C1 segment of cervical spinal cord (tissue), 14 donors: ENCODE results near the gene COQ2.
"Not testable (repeated sequence)": the region's sequence is repeated elsewhere in the genome, so short reads cannot be mapped to it uniquely, and the experiment has no call there.

ENCODE experiments used
- DNase-seq, 14 donors: peaks; one replicate each; lab custom pipeline; 2025; lab: John Stamatoyannopoulos, UW

Gene COQ2, protein sequence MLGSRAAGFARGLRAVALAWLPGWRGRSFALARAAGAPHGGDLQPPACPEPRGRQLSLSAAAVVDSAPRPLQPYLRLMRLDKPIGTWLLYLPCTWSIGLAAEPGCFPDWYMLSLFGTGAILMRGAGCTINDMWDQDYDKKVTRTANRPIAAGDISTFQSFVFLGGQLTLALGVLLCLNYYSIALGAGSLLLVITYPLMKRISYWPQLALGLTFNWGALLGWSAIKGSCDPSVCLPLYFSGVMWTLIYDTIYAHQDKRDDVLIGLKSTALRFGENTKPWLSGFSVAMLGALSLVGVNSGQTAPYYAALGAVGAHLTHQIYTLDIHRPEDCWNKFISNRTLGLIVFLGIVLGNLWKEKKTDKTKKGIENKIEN

DNA sequence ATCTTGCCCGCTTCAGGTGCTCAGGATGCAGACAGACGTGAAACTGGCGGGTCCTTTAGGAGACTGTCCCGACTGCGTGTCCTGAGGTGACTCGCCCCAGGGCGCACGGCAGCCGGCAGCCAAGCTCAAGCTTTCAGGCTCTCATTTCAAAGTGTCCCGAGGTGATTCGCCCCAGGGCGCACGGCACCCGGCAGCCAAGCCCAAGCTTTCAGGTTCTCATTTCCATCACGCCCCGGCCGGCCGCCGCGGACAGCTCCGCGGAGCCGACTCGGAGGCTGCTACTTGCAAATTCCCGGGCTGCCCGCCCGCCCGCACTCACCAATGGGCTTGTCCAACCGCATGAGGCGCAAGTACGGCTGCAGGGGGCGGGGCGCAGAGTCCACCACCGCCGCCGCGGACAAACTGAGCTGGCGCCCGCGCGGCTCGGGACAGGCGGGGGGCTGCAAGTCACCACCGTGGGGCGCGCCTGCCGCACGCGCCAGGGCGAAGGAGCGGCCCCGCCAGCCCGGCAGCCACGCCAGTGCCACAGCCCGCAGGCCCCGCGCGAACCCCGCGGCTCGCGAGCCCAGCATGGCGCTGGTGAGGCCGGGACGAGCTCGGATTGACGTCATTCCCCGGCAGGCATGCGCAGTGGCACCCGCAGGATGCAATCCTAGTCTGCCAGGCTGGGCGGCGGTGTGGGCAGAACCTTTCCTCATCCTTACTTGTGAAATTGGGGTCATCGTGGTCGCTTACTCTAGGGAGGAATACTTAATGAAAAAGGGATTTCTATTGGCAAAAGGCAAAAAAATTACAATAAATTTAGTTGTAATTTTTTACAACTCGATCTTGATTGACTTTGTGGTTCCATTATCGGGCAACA is at the start of gene COQ2:
COQ2 (minus strand) TSS at position 606 of the 862 bp plus-strand sequence; CDS start at position 572, 34 bp downstream.
- DNase-seq = peak; percentile 79 to 98 (median 96)

DNA sequence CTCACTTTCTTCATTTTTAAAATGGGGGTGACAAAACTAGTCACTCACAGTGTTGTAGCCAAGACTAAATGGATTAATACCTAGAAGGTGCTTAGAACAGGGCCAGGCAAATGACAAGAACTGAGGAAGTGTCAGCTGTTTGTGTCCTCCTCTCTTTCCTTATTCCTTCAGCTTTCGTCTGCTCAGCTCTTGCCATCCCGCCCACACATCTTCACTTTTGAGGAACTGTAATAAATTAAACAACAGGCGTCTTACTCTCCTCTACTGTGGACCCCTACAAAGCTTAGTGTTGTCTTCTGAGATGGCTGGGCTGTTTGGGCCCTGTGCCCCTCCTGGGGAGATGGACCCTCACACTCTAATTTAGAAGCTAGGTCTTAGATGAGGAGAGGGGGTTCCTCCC is 47.4 kb upstream of the COQ2 start:
- no peak for DNase-seq

DNA sequence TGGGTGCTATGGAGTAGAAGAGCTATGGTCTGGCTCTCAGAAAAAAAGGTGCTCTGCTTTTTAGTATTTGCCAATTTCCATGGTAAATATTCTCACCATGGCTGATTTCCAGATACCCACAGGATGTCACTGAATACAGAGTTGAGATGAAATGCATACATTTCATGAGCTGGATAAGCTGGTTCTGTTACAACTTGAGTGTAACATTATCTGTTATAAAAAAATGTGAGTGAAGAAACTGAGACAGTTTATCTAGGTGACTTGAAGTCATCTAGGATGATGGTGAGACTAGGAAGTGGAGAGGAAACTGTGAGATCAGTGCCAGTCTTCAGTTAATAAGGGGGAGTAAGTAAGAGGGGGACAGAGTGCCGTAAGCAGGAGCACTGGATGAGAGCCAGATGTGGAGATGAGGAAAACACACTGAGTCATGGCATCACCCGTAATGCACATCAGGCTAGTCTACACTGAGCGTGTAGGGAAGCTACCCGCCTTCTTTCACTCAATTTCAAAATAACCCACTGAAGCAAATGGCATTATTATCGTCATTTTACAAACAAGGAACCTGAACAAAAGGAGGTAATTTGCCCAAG is 45.0 kb upstream of the COQ2 start:
- no peak for DNase-seq

DNA sequence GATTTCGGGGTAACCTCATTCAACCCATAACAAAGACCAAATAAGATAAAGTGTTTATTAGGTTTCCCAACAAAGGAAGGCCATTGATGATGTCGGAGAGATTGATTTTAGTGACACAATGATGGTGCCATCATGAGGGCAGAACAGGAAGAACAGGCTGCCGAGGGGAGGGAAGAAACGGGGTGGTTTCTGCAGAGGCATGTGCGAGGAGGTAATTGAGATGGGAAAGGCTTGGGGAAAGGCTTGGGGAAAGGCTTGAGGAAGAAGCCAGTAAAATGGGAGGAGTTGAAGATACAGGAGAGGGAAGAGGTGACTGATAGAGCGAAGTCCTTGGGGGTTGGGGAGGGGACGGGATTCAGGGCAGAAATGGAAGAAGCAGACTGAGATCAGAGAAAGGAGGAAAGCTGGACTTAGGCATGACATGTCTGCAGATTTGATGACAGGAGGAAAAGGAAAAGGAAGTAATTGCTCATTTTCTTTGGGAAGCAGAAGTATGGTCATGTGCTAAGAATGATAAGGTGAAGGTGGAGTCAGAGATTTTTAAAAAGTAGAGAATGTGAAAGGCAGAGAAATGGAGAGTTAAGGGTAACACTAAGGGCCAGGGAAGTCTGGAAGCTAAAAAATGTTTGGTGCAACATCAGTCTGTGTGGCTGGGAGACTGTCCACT is 44.1 kb upstream of the COQ2 start:
- no peak for DNase-seq

DNA sequence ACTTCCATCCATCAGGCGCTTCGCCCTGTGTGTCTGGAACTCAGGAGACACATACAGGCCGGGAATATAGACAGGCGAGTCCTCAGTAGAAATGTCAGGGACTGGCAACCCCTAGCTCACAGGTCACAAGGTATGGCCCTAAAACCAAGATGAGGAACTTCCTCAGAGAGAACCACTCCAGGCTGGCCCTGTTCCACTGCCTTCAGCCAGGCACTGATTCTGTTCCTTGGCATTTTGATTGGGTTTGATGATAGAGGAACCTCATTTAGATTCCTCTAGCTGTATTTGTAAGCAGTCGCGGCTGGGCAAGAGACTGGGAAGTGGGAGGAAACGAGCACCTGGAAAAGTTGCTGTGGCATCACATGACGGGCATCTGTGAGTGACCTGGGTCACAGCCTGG is 41.9 kb upstream of the COQ2 start:
- DNase-seq = peak in 1 of 14 donors; percentile 7

DNA sequence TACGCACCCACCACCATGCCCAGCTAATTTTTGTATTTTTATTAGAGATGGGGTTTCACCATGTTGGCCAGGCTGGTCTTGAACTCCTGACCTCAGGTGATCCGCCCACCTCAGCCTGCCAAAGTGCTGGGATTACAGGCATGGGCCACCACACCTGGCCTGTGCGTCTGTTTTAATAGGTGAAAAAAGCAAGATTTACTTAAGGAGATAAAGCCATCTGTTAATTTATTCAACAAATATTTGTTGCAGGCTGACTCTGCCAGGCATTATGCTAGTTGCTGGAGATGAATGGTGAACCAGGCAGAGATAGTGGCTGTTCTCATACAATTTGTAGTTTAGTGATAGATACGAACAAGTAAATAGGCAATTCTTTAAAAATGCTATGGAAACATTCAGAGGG is 40.7 kb upstream of the COQ2 start:
- DNase-seq = not testable (repeated sequence)

DNA sequence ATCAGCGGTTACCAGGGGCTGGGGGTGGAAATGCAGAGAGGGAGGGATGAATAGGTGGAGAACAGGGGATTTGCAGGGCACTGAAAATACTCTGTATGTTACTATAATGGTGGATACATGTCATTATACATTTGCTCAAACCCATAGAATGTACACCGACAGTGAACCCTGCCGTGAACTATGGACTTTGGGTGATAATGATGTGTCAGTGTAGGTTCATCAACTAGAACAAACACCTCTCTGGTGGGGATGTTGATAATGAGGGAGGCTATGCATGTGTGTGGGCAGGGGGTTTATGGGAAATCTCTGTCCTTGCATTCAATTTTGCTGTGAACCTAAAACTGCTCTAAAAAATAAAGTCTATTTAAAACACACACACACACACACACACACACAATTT is 38.5 kb upstream of the COQ2 start:
- DNase-seq = no peak

DNA sequence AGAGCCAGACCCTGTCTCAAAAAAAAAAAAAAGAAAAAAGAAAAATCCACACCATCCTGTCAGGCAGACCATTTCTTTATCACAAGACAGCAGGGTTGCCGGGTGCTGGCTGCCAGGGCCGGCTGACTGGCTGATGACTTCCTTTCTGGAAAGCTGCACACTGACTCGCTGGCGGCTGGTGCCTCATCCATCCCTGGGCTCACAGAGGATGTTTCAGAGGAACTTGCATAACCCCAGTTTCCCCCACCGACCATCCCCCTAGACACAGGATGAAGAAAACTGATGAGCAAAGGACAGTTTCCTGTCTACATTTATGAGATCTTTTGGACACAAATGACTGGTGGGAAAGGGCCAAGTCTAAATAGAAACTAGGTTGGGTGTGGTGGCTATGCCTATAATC is 36.0 kb upstream of the COQ2 start:
- DNase-seq = peak in 5 of 14 donors; percentile 15 to 52 (median 33)

DNA sequence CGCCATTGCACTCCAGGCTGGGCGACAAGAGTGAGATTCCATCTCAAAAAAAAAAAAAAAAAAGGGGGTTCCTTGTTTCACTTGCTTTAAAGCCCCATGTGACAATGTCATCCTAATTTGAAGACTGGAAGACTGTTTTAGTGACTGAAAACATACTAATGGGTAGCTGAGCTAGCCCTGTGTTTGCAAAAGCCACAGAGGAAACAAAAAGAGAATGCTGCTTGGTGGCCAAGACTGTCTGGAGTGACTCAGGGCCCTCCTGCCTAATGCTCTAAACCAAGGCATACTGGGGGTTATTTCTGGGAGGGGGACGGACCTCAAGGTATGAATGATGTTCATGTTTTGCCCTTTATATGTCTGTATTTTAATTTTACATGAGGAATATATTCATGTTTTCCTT is 34.1 kb upstream of the COQ2 start:
- no peak for DNase-seq

DNA sequence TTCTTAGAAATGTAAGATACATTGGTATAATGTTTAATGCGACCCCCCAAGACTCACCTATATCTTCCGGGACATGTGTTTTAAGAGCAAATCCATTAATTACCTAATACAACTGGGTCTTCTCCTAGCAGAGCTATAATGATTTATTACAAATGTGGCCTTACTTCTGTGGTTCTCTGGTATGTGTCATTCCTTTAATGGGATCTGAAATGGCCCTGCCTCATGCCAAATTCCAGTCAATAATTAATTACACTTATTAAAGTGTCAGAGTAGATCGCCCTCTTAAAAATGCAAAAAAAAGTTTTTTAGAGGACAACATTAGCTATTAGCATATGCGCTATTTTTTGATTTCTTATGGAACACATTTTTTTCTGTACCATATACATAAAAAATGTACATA is 33.1 kb upstream of the COQ2 start:
- no peak for DNase-seq

DNA sequence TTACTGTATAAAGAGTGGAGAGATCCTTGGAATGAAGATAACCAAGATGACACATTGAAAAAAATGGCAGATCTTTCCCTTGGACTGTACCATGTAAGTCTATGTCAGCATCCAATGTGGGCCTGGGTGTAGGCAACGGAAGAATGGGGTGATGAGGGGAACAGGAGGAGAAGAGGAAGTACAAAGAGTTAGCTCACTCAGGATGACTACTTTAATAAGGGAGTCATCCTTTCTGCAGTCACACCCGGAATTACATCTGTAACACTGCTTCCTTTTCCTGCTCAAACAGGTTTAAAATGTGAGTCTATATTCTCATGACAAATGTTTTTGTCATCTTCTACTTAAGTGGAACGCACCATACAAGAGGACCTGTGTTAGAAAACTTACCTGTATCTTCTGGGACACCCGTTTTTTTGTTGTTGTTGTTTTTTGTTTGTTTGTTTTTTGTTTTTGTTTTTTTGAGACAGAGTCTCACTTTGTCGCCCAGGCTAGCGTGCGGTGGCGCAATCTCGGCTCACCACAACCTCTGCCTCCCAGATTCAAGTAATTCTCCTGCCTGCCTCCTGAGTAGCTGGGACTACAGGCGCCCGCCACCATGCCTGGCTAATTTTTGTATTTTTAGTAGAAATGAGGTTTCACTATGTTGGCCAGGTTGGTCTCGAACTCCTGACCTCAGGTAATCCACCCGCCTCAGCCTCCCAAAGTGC is 32.0 kb upstream of the COQ2 start:
- no peak for DNase-seq

DNA sequence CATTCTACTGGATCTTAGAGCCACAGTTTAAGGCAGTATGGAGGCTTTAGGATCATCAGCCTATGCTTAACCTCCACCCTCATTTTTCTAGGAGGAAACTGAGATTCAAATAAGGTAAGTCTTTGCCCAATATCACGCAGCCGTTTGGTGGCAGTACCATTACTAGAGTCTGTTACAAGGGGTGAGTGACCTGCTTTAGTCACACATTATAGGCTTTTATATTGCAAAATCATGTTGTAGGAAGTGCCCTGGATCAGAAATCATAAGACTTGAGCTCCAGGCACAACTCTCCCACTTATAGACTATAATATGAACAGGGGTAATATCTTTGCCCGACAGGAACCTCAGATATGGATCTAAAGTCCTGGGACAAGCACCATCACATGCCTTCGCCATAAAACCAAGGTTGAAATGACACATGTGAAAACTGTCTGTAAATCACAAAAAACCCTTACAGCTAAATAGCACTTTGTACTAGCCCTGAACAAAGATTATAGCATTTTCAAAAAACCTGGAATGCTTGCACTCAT is 30.8 kb upstream of the COQ2 start:
- no peak for DNase-seq

DNA sequence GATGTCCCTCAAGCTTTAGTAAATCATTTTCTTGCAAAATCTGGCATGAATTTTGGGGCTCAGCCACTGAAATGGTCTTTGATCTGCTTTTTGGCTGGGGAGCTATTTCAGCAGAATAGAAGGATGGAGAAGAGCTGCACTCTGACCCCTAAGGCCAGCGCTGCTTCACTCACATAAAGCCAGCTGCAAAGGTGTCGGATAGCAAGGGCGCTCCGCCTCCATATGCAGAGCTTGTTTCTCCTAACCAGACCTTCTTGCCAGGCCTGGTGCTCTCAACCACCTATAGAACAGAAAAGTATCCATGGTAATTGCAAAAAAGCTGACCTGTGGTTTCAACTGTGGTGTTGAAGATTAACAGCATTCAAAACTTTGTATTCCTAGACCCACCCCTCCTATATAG is 24.1 kb upstream of the COQ2 start:
- DNase-seq = no peak

DNA sequence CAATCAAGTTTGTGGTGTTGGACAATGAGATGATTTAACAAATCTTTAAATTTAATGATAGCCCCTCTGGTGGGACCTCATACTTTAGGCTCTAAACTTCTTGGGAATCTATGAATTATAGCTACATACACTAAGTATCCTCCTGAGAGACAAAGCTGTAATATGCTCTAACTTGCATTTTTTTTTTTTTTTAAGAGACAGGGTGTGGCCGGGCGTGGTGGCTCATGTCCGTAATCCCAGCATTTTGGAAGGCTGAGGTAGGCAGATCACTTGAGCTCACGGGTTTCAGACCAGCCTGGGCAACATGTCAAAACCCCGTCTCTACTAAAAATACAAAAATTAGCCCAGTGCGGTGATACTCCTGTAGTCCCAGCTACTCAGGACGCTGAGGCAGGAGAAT is 23.3 kb upstream of the COQ2 start:
- no peak for DNase-seq

DNA sequence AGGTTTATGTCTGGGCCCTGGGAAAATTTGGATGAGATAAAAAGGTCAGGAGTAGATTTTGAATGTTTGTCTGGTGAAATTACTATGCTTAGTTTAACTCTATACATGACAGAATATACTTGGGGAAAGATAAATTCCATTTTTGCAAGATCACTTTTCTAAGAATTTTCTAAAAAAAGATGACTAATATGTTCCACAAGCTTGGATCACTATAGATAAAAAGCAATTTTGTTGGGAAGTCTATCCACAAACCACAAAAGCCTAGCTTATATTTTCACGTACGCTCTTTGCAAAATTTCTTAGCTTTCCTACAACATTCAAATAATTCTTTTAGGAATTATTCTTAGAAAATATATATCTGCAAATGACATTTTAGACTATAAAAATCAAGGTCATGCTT is 20.6 kb upstream of the COQ2 start:
- DNase-seq = no peak

DNA sequence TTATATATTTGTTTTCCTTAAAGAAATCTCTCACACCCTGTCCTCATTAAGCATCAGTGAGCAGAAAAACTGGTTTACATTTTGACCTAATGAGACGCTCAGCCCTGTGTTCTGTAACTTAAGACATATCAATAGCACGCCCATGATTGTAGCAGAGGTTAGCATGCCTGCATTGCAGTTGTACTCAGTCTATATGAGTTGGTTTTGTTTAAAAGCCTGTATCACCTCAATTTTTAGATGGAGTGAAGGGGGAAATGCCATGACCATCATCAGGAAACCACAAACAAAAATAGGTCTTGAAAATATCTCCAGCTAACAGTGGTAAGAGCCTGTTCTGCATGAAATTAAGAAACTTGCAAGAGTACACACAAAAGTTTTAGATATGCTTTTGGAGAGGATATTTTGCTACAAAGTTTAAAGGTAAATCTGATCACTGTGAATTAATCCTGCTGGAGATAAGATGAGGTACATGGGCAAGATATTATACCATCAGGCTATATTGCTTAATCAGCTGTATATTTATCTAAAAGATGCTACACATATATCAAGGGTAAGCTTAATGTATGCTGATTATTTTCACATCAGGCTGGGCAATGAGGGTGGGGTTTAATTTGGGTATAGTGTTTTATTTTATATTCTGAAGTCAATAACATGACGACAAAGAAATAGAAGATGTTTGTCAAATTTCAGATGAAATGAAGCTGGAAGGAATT is 13.1 kb upstream of the COQ2 start:
- no peak for DNase-seq

DNA sequence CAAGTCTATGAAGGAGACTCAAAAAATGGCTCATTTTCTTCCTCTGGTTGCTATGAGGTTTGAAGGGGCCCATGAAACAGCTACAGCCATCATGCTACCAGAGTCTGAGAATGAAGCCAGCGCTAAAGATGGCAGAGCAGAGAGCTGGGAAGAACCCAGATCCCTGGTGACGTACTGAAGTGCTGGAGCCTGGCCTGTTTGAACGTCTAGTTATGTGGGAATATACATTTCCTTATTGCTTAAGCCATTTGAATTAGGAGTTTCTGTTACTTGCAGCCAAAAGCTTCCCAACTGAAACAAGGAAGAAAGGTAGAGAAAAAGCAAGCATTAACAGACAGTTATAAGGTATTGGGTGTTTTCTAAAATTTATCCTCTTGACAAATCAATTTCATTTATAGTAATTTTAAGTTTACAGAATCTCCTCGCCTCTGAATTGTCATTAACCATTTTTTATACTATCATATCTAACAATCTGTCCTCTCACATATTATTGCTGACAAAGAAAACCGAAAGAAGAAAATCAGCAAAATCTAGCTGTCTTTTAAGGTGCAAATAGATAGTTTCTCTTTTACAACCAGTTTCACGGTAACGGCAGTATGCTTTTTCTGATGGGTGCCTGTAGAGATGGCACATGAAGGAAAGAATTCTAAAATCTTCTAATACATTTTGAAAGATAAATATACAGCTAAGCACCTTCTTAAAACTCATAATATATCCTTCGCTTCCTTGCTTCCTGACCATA is 8.9 kb upstream of the COQ2 start:
- no peak for DNase-seq

DNA sequence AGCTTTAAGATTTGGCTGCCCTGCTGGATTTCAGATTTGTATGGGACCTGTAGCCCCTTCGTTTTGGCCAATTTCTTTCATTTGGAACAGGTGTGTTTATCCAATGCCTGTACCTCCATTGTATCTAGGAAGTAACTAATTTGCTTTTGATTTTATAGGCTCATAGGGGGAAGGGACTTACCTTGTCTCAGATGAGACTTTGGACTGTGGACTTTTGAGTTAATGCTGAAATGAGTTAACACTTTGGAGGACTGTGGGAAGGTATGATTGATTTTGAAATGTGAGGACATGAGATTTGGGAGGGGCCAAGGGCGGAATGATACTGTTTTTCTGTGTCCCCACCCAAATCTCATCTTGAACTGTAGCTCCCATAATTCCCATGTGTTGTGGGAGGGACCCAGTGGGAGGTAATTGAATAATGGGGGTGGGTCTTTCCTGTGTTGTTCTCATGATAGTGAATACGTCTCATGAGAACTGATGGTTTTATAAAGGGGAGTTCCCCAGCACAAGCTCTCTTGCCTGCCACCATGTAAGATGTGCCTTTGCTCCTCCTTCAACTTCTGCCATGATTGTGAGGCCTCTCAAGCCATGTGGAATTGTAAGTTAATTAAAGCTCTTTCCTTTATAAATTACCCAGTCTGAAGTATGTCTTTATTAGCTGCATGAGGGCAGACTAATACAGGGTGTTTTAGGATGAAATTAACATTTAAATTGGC is 5.6 kb upstream of the COQ2 start:
- DNase-seq = not testable (repeated sequence)

DNA sequence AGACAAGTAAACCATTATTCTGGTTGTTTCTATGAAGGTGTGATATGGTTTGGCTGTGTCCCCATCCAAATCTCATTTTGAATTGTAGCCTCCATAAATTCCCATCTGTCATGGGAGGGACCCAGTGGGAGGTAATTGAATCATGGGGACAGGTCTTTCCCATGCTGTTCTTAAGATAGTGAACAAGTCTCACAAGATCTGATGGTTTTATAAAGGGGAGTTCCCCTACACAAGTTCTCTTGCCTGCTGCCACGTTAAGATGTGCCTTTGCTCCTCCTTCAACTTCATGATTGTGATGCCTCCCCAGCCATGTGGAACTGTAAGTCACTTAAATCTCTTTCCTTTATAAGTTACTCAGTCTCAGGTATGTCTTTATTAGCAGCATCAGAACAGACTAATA is 3.8 kb upstream of the COQ2 start:
- not testable (repeated sequence) for DNase-seq
